ENCODE measurements around the gene KNSTRN.

KNSTRN gene

GRCh38 chr15:40418126-40418525 is 35.6 kb downstream of the KNSTRN start:
- no peak for TF ChIP-seq CTCF (IDR thresholded peaks at IDR 0.05; ENCODE audit: extremely low read depth, insufficient read depth, missing control alignments)
- DNase-seq (ENCODE audit: low spot score), result no peak
- in situ Hi-C loops (cut with MboI; ENCODE audit: low pct_unique_long_range_greater_than_20kb, low sequenced_read_pairs, unreplicated experiment), result loop anchor here (25.0 kb wide), 1 partner anchor 381 kb away; the partner anchor contains the start of gene SRP14

GRCh38 chr15:40420071-40420713 is 37.7 kb downstream of the KNSTRN start:
- in situ Hi-C loops (cut with MboI; ENCODE audit: low pct_unique_long_range_greater_than_20kb, low sequenced_read_pairs, unreplicated experiment), result loop anchor here (5.0 to 25.0 kb wide), 2 partner anchors 83 to 383 kb away; partner anchors contain the start of gene SRP14
- DNase-seq (ENCODE audit: low spot score), result no peak
- no peak for TF ChIP-seq CTCF (IDR thresholded peaks at IDR 0.05; ENCODE audit: extremely low read depth, insufficient read depth, missing control alignments)

- DNase-seq (ENCODE audit: low spot score), result no peak
- in situ Hi-C loops (cut with MboI; ENCODE audit: low pct_unique_long_range_greater_than_20kb, low sequenced_read_pairs, unreplicated experiment), result loop anchor here (5.0 to 25.0 kb wide), 2 partner anchors 83 to 383 kb away; partner anchors contain the start of gene SRP14
These were observed 38.3 kb downstream of the KNSTRN start for GRCh38 chr15:40420793-40421192.

GRCh38 chr15:40421246-40422157 is 39.0 kb downstream of the KNSTRN start:
- peak; percentile 99 for TF ChIP-seq CTCF (IDR thresholded peaks at IDR 0.05; ENCODE audit: extremely low read depth, insufficient read depth, missing control alignments)
- in situ Hi-C loops (cut with MboI; ENCODE audit: low pct_unique_long_range_greater_than_20kb, low sequenced_read_pairs, unreplicated experiment), result loop anchor here (5.0 to 25.0 kb wide), 2 partner anchors 84 to 384 kb away; partner anchors contain the start of gene SRP14
- DNase-seq (ENCODE audit: low spot score), result peak; percentile 87

More at GRCh38 chr15:40420793-40421192, 38.3 kb downstream of the KNSTRN start:
- TF ChIP-seq CTCF (IDR thresholded peaks at IDR 0.05; ENCODE audit: extremely low read depth, insufficient read depth, missing control alignments), result no peak

GRCh38 chr15:40424483-40425115 is 42.1 kb downstream of the KNSTRN start:
- no peak for TF ChIP-seq CTCF (IDR thresholded peaks at IDR 0.05; ENCODE audit: extremely low read depth, insufficient read depth, missing control alignments)
- in situ Hi-C loops (cut with MboI; ENCODE audit: low pct_unique_long_range_greater_than_20kb, low sequenced_read_pairs, unreplicated experiment), result loop anchor here (5.0 to 25.0 kb wide), 2 partner anchors 87 to 387 kb away; partner anchors contain the start of gene SRP14
- no peak for DNase-seq (ENCODE audit: low spot score)

- TF ChIP-seq CTCF (IDR thresholded peaks at IDR 0.05; ENCODE audit: extremely low read depth, insufficient read depth, missing control alignments), result no peak
These were observed 43.2 kb downstream of the KNSTRN start for GRCh38 chr15:40425681-40426080.

More at GRCh38 chr15:40425681-40426080, 43.2 kb downstream of the KNSTRN start:
- DNase-seq (ENCODE audit: low spot score), result no peak
- in situ Hi-C loops (cut with MboI; ENCODE audit: low pct_unique_long_range_greater_than_20kb, low sequenced_read_pairs, unreplicated experiment), result no loop called here
